Ishikawa (cell line): Measurements from ENCODE around the gene HIBADH.

Experiments
- CEBPB ChIP-seq: IDR thresholded peaks from 2 replicates; pipeline ENCODE4 v1.6.1; 2012
- CREB1 ChIP-seq: IDR thresholded peaks from 2 replicates; pipeline ENCODE4 v1.6.1; 2012; ENCODE audit warnings: low read depth
- EGR1 ChIP-seq: IDR thresholded peaks from 2 replicates; pipeline ENCODE4 v1.6.1; 2012
- EP300 ChIP-seq: IDR thresholded peaks from 2 replicates; pipeline ENCODE4 v1.6.1; 2012; ENCODE audit warnings: borderline replicate concordance
- FOXM1 ChIP-seq: IDR thresholded peaks from 2 replicates; pipeline ENCODE4 v1.6.1; 2012; ENCODE audit warnings: low read depth, borderline replicate concordance
- MAX ChIP-seq: IDR thresholded peaks from 2 replicates; pipeline ENCODE4 v1.6.1; 2012
- NFIC ChIP-seq: IDR thresholded peaks from 2 replicates; pipeline ENCODE4 v1.6.1; 2012
- RAD21 ChIP-seq: IDR thresholded peaks from 2 replicates; pipeline ENCODE4 v1.6.1; 2012; ENCODE audit warnings: low read depth
- REST ChIP-seq: IDR thresholded peaks from 2 replicates; pipeline ENCODE4 v1.6.1; 2012; ENCODE audit warnings: low read depth, mild to moderate bottlenecking
- TAF1 ChIP-seq: IDR thresholded peaks from 2 replicates; pipeline ENCODE4 v1.6.1; 2012; ENCODE audit warnings: low read depth, mild to moderate bottlenecking
- TCF12 ChIP-seq: IDR thresholded peaks from 2 replicates; pipeline ENCODE4 v1.6.1; 2012; ENCODE audit warnings: low read depth
- TEAD4 ChIP-seq: IDR thresholded peaks from 2 replicates; pipeline ENCODE4 v1.6.1; 2012
- USF1 ChIP-seq: IDR thresholded peaks from 2 replicates; pipeline ENCODE4 v1.6.1; 2012
- YY1 ChIP-seq: IDR thresholded peaks from 2 replicates; pipeline ENCODE4 v1.6.1; 2012; ENCODE audit warnings: low read depth
- ZBTB7A ChIP-seq: IDR thresholded peaks from 2 replicates; pipeline ENCODE4 v1.6.1; 2012; ENCODE audit warnings: low read depth

HIBADH gene

GRCh38 chr7:27661811-27662489 lies 733 bp downstream of the HIBADH start:
- TF ChIP-seq MAX (no peak), ZBTB7A (peak; percentile 51), TEAD4 (no peak), USF1 (no peak), RAD21 (no peak; the same call in 1 of the 2 replicates)

GRCh38 chr7:27656724-27657123 lies 6.0 kb downstream of the HIBADH start:
- TF ChIP-seq MAX: no peak
- no peak for TF ChIP-seq RAD21
- no peak for TF ChIP-seq CEBPB
- no peak for TF ChIP-seq EGR1
- TF ChIP-seq ZBTB7A: no peak
- no peak for TF ChIP-seq REST
- TF ChIP-seq TEAD4: no peak
- no peak for TF ChIP-seq NFIC
- TF ChIP-seq TAF1: no peak
- no peak for TF ChIP-seq YY1
- TF ChIP-seq USF1: no peak
- TF ChIP-seq CREB1: no peak
- no peak for TF ChIP-seq EP300

GRCh38 chr7:27655184-27655583 lies 7.5 kb downstream of the HIBADH start:
- TF ChIP-seq TCF12 (no peak), ZBTB7A (no peak), REST (no peak), TAF1 (no peak), RAD21 (no peak), USF1 (no peak), MAX (no peak), CEBPB (no peak), NFIC (no peak), YY1 (no peak), TEAD4 (no peak), EP300 (no peak), EGR1 (no peak), CREB1 (no peak), FOXM1 (no peak)

- TF ChIP-seq ZBTB7A: no peak
- no peak for TF ChIP-seq REST
- TF ChIP-seq TAF1: no peak
- TF ChIP-seq EP300: no peak
- no peak for TF ChIP-seq TCF12
- no peak for TF ChIP-seq MAX
- no peak for TF ChIP-seq EGR1
- no peak for TF ChIP-seq NFIC
- TF ChIP-seq YY1: no peak
- no peak for TF ChIP-seq FOXM1
Observed at GRCh38 chr7:27652518-27652917, 10.2 kb downstream of the HIBADH start.
